IPS-18a (cell line): ENCODE measurements around the gene NEU4.
"Not testable (repeated sequence)": the region's sequence is repeated elsewhere in the genome, so short reads cannot be mapped to it uniquely, and the experiment has no call there.

ENCODE experiments used
- H3K27ac ChIP-seq: one replicate; pipeline ENCODE4 v1.5.1; 2013; ENCODE audit warnings: low read length
- H3K27me3 ChIP-seq: one replicate; pipeline ENCODE4 v1.6.1; 2013; ENCODE audit warnings: mild to moderate bottlenecking, low read length; ENCODE audit not compliant: control insufficient read depth, insufficient read depth
- H3K36me3 ChIP-seq: one replicate; pipeline ENCODE4 v1.6.1; 2013; ENCODE audit warnings: low read depth, low read length; ENCODE audit not compliant: control insufficient read depth
- H3K4me1 ChIP-seq: one replicate; pipeline ENCODE4 v1.6.1; 2013; ENCODE audit warnings: low read depth, low read length; ENCODE audit not compliant: control insufficient read depth
- H3K4me3 ChIP-seq: one replicate; pipeline ENCODE4 v1.5.1; 2013; ENCODE audit warnings: low read length
- H3K9ac ChIP-seq: one replicate; pipeline ENCODE4 v1.6.1; 2013; ENCODE audit warnings: mild to moderate bottlenecking, low read length, moderate library complexity
- H3K9me3 ChIP-seq: one replicate; pipeline ENCODE4 v1.6.1; 2013; ENCODE audit warnings: low read depth, low read length; ENCODE audit not compliant: control insufficient read depth

NEU4 gene

DNA sequence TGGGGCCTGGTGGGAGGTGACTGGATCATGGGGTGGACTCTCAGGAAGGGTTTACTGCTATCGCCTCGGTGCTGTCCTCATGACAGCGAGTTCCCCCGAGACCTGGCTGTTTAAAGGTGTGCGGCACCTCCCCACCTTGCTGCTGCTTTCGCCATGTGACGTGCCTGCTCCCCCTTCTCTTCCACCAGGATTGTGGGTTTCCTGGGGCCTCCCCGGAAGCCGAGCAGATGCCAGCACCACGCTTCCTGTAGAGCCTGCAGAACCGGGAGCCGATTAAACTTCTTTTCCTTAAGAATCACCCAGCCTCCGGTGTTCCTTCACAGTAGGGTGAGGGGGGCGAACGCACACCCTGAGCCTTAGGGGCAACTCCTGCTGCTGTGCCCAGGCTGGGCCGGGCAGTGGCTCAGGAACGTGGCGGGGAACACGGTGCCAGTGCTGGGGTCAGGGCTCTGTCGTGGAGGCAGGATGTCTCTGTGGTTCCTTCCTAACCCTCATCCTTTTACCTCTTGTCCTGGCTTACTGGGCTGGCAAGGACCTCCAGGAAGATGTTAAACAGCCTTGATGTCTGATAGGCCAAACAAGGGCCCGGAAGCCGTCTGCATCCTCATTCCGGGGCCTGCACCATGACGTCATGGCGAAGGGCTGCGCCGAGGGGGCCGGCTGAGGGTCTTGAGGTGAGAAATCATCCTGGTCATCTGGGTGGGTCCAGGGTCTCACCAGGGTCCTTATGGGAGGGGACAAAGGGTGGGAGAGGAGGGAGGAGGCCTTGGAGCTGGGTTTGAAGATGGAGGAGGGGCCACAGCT is 12.7 kb downstream of the NEU4 start:
- Histone ChIP-seq H3K9me3 (no peaks in the 10 kb centered on the region), H3K36me3 (no peaks in the 10 kb centered on the region), H3K4me3 (no peak overlapping the region), H3K4me1 (no peaks in the 10 kb centered on the region), H3K27me3 (peaks cover 9% of the 10 kb centered on the region), H3K27ac (no peak overlapping the region), H3K9ac (no peak overlapping the region)

DNA sequence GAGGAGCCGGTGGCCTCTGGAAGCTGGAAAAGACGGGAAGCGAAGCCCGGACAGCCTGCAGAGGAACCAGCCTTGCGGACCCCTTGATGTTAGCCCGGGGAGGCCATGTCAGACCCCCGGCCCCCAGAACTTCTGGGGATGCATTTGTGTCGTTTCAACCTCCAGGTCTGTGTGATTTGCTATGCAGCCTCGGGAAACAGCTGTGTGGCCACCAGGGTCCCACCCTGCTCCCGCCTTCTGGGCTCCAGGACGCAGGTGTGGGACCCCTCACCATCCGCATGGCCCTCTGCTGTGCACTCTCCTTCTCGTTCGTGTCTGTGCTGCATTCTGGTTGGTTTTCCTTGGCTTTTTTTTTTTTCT is 13.3 kb downstream of the NEU4 start:
- H3K4me1 ChIP-seq, result no peaks in the 10 kb centered on the region
- peaks cover 4% of the 10 kb centered on the region for H3K9me3 ChIP-seq
- H3K27me3 ChIP-seq, result peaks cover 9% of the 10 kb centered on the region
- no peaks in the 10 kb centered on the region for H3K36me3 ChIP-seq
- no peak overlapping the region for H3K4me3 ChIP-seq
- H3K27ac ChIP-seq, result no peak overlapping the region
- H3K9ac ChIP-seq, result no peak overlapping the region

DNA sequence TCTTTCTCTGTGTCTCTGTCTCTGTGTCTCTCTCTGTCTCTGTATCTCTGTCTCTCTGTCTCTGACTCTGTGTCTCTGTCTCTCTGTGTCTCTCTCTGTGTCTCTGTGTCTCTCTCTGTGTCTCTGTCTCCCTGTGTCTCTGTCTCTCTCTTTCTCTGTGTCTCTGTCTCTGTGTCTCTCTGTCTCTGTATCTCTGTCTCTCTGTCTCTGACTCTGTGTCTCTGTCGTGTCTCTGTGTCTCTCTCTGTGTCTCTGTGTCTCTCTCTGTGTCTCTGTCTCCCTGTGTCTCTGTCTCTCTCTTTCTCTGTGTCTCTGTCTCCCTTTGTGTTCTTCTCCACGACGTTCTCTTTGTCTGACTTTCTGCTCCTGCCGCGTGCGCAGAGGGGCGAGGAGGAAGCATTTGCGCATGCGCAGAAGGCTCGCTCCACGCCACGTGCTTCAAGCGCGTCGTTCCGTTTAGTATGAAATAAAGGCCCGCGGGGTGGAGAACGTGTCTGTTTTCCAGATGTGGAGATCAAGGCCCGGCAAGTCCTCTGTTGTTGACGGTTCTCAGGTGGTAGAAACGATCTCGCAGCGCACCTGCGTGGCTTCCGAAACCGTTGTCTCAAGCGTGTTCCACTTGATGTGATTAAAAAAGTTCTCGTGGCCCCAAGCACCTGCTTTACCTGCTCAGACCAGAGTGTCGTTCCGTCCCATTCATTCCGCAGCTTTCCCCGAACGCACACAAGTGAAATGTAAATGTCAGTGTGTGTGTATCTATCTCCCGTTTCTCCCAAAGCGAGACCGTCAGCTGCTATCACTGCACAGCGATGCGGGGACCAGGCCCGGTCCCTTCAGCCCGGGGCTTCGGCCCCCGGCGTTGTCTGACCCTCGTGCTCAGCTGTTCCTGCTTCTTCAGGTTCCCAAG is 14.8 kb downstream of the NEU4 start:
- H3K27ac ChIP-seq, H3K9ac ChIP-seq, H3K36me3 ChIP-seq, H3K27me3 ChIP-seq, H3K4me3 ChIP-seq, H3K4me1 ChIP-seq, H3K9me3 ChIP-seq: not testable (repeated sequence)

DNA sequence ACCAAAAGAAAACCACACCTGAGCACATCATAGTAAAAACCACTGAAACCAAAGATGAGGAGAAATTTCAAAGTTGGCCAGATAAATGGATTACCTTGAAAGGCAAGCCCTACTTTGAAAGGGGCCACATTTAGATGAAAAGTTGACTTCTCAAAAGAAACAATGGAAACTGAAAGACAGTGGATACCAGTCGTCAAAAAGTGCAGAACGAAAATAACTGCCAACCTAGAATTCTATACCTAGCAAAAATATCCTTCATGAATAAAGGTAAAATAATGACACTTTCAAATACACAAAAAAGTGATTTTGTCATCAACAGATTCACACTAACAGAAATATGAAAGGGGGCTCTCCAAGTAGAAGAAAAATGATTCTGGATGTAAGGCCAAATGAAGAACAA is 18.4 kb downstream of the NEU4 start:
- Histone ChIP-seq H3K4me1 (no peaks in the 10 kb centered on the region), H3K9ac (no peak overlapping the region), H3K4me3 (no peak overlapping the region), H3K27me3 (peaks cover 9% of the 10 kb centered on the region), H3K27ac (no peak overlapping the region), H3K36me3 (no peaks in the 10 kb centered on the region), H3K9me3 (peaks cover 8% of the 10 kb centered on the region)

DNA sequence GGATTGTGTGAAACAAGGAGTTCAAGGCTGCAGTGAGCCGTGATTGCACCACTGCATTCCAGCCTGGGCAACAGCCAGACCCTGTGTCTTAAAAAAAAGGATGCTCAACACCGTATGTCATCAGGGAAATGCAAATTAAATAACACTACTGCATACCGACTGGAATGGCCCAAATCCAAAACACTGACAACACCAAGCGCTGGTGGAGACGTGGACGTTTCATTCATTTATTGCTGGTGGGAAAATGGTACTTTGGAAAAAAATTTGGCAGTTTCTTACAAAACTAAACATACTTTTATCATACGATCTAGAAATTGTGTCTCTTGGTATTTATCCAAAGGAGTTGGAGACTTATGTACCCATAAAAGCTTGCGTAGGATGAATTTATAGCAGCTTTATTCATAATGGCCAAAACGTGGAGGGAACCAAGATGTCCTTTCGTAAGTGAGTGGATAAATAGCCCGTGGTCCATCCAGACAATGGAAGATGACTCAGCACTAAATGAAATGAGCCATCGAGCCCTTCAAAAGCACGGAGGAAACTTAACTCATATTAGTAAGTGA is 24.2 kb downstream of the NEU4 start:
- no peak overlapping the region for H3K4me3 ChIP-seq
- no peaks in the 10 kb centered on the region for H3K4me1 ChIP-seq
- no peak overlapping the region for H3K27ac ChIP-seq
- H3K9ac ChIP-seq, result no peak overlapping the region
- H3K36me3 ChIP-seq, result no peaks in the 10 kb centered on the region
- no peaks in the 10 kb centered on the region for H3K9me3 ChIP-seq
- H3K27me3 ChIP-seq, result no peaks in the 10 kb centered on the region

DNA sequence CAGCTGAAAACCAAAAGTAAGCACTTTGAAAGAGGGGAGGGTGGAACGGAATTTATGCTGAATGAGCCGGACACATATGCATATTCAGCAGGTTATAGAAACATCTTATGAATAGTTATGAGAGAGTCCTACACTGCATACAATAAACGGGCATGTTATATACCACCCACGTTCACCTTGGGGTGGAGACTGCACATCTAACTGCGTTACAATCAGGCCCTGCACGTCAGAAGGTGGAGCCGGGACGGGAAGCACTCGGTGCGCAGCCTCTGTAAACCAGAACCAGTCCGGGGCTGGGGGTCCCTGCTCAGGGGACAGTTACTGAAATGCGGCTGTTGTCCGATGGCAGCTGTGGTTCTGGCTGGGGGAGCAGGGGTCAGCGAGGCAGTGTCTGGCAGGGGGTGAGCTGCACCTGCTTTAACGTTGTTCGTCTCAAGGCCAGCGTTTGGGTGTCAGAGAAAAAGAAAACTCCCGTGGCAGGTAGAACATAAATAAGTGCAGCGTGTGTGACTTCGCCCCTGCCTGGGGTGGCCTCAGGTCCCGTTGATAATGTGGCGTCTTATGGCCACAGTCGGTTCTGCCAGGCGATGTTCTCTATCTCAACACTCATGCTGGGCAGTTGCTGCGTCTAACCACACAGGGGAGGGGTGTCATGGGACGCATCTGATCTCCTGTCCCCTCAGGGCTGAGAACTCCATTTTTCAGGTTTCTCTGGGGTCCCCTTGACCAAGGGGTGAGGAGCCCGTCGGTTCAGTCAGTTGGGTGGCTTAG is 24.9 kb downstream of the NEU4 start:
- H3K36me3 ChIP-seq, H3K27me3 ChIP-seq, H3K4me3 ChIP-seq, H3K4me1 ChIP-seq, H3K27ac ChIP-seq, H3K9me3 ChIP-seq, H3K9ac ChIP-seq: not testable (repeated sequence)

DNA sequence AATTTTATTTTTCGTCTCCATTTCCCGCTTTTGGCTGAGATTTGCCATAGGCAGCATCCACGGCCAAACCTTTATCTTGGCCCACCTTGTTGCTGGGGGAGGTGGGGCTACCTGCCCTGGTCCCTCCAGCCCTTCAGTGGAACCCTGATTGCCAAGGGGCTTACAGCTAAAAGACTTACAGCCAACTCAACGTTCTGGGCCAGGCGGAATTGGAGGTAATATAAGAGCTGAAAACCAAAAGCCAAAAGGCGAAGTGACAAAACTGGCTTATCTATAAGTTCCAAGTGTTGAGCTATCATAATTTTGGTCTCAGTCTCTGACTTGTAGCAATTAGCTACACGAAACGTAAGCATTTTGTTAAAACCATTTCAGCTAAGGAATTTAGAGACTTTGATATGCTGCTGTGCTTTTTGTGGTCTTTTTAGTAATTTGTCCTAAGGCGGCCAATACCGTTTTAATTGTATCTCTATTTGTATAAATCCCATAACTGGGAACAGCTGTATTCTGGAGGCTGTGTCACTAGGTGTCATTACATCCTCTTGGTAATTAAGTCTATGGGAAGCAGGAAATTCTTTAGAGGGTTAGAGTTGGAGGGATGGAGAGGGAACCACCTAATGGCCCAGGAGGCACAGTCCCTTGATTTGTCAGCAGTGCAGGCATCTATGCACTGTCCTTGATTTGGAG is 25.7 kb downstream of the NEU4 start:
- Histone ChIP-seq H3K27me3 (no peaks in the 10 kb centered on the region), H3K4me3 (no peak overlapping the region), H3K4me1 (no peaks in the 10 kb centered on the region), H3K36me3 (no peaks in the 10 kb centered on the region), H3K27ac (no peak overlapping the region), H3K9ac (no peak overlapping the region), H3K9me3 (no peaks in the 10 kb centered on the region)

DNA sequence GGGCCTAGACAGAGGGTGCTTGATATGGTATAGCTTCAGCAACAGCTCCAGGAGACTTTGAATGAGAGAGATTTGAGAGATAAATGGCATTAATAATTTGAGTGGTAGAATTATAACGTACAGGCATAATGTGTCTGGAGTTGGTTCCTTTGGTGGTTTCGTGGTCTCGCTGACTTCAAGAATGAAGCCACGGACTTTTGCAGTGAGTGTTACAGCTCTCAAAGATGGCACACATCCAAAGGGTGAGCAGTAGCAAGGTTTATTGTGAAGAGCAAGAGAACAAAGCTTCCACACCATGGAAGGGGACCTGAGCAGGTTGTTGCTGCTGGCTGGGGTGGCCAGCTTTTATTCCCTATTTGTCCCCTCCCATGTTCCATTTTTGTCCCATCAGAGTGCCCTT is 26.6 kb downstream of the NEU4 start:
- no peak overlapping the region for H3K4me3 ChIP-seq
- H3K36me3 ChIP-seq, result no peaks in the 10 kb centered on the region
- no peaks in the 10 kb centered on the region for H3K27me3 ChIP-seq
- no peaks in the 10 kb centered on the region for H3K9me3 ChIP-seq
- H3K9ac ChIP-seq, result no peak overlapping the region
- H3K27ac ChIP-seq, result no peak overlapping the region
- no peaks in the 10 kb centered on the region for H3K4me1 ChIP-seq

DNA sequence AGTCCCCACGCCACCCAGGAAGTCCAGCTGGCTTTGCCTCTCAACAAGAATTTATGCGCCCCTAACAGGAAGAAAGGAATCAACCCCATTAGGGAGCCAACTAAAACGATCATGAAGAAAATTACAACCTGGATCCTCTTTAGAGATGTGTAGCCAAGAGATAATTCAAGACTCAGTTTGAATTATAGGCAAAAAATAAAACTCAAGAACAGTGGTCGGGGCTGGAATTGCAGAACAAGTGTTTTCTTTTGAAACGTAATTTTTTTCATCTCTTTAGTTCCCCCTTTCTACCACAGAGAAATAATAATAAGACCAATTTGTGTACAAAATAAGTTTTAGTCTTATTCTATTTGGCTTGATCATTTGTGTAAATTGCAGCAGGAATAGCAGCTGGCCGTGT is 27.3 kb downstream of the NEU4 start:
- no peak overlapping the region for H3K4me3 ChIP-seq

DNA sequence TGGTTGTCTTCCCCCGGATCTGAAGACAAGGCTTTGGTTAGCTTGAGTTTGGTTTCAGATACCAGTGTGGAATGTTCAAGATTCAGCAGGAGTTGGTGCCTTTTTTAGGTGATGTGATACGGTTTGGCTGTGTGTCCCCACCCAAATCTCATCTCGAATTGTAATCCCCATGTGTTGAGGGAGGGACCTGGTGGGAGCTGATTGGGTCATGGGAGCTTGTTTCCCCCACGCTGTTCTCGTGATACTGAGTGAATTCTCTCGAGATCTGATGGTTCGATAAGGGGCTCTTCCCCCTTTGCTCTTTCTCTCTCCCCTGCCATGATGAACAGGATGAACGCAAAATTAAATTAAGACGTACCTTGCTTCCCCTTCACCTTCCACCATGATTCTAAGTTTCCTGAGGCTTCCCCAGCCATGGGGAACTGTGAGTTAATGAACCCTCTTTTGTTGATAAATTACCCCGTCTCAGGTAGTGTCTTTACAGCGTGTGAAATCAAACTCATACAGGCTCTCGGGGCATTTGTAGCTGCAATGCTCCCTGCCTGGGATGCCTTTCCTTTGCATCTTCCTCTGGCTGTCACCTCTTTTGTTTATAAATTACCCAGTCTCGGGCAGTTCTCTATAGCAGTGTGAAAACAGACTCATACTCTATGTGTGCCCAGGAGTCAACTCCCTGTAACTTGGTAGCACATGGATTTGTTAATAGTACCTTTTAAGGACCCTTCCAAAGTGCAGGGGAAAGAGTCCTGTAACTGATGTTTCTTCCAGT is 28.4 kb downstream of the NEU4 start:
- no peaks in the 10 kb centered on the region for H3K4me1 ChIP-seq
- H3K4me3 ChIP-seq, result no peak overlapping the region
- no peaks in the 10 kb centered on the region for H3K36me3 ChIP-seq
- no peak overlapping the region for H3K27ac ChIP-seq
- no peaks in the 10 kb centered on the region for H3K9me3 ChIP-seq
- H3K27me3 ChIP-seq, result peaks cover 9% of the 10 kb centered on the region
- H3K9ac ChIP-seq, result no peak overlapping the region

More for the DNA sequence above, 27.3 kb downstream of the NEU4 start:
- H3K9ac ChIP-seq, result no peak overlapping the region
- no peaks in the 10 kb centered on the region for H3K4me1 ChIP-seq
- no peaks in the 10 kb centered on the region for H3K36me3 ChIP-seq
- no peak overlapping the region for H3K27ac ChIP-seq
- no peaks in the 10 kb centered on the region for H3K9me3 ChIP-seq
- no peaks in the 10 kb centered on the region for H3K27me3 ChIP-seq
